HepG2 (cell line): ENCODE results near the gene ADRA2B. TPM values are rescaled to one million over a fixed set of nuclear protein-coding genes. Genes with fewer than 3 reads are reported as not detected.
A peak's percentile ranks its signal among the peaks of the same experiment; 100 is the strongest.

Experiments used
- ATAC-seq: fragments of 200-7000 bp; cut with Tn5 transposase; 3 replicates; pipeline ENCODE4 v1.9.1; 2020; ENCODE audit warnings: mild to moderate bottlenecking, moderate library complexity
- BruUV-seq: library from RNA; stranded (reverse); fragments of 400-500 nt; replicated peaks from 2 replicates; lab custom pipeline; 2021; lab: Mats Ljungman, UMichigan
- CTCF ChIA-PET: fragments of 300-600 bp; formaldehyde crosslinking; extraction: SDS; loops from one replicate; lab custom pipeline; 2021; ENCODE audit warnings: low total read pairs, inconsistent platforms, low intra/inter-chr PET ratio; lab: Yijun Ruan, JAX
- POLR2A ChIA-PET: fragments of 350-600 bp; sonication (Branson Sonifier 250); formaldehyde crosslinking; loops from one replicate; lab custom pipeline; 2020; ENCODE audit warnings: antibody characterized with exemption, inconsistent platforms; lab: Yijun Ruan, JAX
- DNase-seq: peaks from one replicate; pipeline ENCODE4 v3.0.0-alpha.2; 2015; ENCODE audit warnings: low spot score
- FAIRE-seq: peaks from 3 replicates; lab custom pipeline; 2011; peaks lifted over from hg19 to GRCh38; lab: Jason Lieb, UNC
- H2AFZ ChIP-seq: one replicate; pipeline ENCODE4 v1.6.1; 2011; ENCODE audit warnings: low read length, inconsistent platforms
- H3K27ac ChIP-seq: fragments of 300-600 bp; 3 replicates; pipeline ENCODE4 v1.8.0; 2011; ENCODE audit warnings: mixed run types, mild to moderate bottlenecking, mixed read lengths, low read length, inconsistent platforms; ENCODE audit not compliant: insufficient read depth; ENCODE audit errors: extremely low read length
- H3K27me3 ChIP-seq, 2 experiments: fragments of 200-600 bp in 1 of 2; 2 replicates in 1 of 2; 3 replicates in 1 of 2; pipeline versions ENCODE4 v1.6.0 to v1.8.0; 2011; ENCODE audit warnings: low read length in 2 of 2, mild to moderate bottlenecking in 2 of 2, moderate library complexity in 2 of 2, inconsistent platforms in 1 of 2; ENCODE audit not compliant: insufficient read depth in 2 of 2, control insufficient read depth in 1 of 2
- H3K36me3 ChIP-seq, 2 experiments: fragments of 200-600 bp in 1 of 2; replicated peaks in 1 of 2; 2 replicates in 1 of 2; 3 replicates in 1 of 2; pipeline versions ENCODE4 v1.5.1 to v1.8.0; 2011; ENCODE audit warnings: low read length in 2 of 2, inconsistent platforms in 1 of 2; ENCODE audit not compliant: insufficient read depth in 2 of 2, control insufficient read depth in 1 of 2
- H3K4me1 ChIP-seq: 2 replicates; pipeline ENCODE4 v1.5.1; 2012; ENCODE audit warnings: low read length, inconsistent platforms; ENCODE audit not compliant: insufficient read depth
- H3K4me2 ChIP-seq: 2 replicates; pipeline ENCODE4 v1.6.0; 2011; ENCODE audit warnings: low read depth, low read length, inconsistent platforms
- H3K4me3 ChIP-seq, 3 experiments: fragments of 200-600 bp in 1 of 3; sonication (generic), shearing (Covaris generic) in 1 of 3; replicated peaks in 1 of 3; 2 replicates each; pipeline ENCODE4 v1.5.1; 2011 to 2016; ENCODE audit warnings: low read length in 3 of 3, inconsistent platforms in 2 of 3, low read depth in 2 of 3, mild to moderate bottlenecking in 2 of 3, control low read depth in 1 of 3, mixed read lengths in 1 of 3; ENCODE audit not compliant: insufficient read depth in 1 of 3
- H3K79me2 ChIP-seq: one replicate; pipeline ENCODE4 v1.6.1; 2011; ENCODE audit warnings: low read length, inconsistent platforms; ENCODE audit not compliant: insufficient read depth
- H3K9ac ChIP-seq: 2 replicates; pipeline ENCODE4 v1.6.0; 2011; ENCODE audit warnings: mild to moderate bottlenecking, low read depth, low read length, inconsistent platforms; ENCODE audit not compliant: insufficient read depth
- H3K9me3 ChIP-seq: 2 replicates; pipeline ENCODE4 v1.5.1; 2012; ENCODE audit warnings: mild to moderate bottlenecking, low read length
- H4K20me1 ChIP-seq: 2 replicates; pipeline ENCODE4 v1.6.0; 2011; ENCODE audit warnings: inconsistent platforms, mild to moderate bottlenecking, low read length, moderate library complexity; ENCODE audit not compliant: insufficient read depth
- CTCF ChIP-seq: sonication (generic); formaldehyde crosslinking; IDR thresholded peaks from 2 replicates; pipeline ENCODE4 v1.5.0; 2020; ENCODE audit warnings: mild to moderate bottlenecking, missing genetic modification reagents, moderate library complexity
- E2F2 ChIP-seq: sonication (generic); formaldehyde crosslinking; IDR thresholded peaks from 2 replicates; pipeline ENCODE4 v1.4.0; 2020; ENCODE audit warnings: missing genetic modification reagents, borderline replicate concordance
- HDAC2 ChIP-seq: sonication (generic); formaldehyde crosslinking; IDR thresholded peaks from 2 replicates; pipeline ENCODE4 v1.4.0; 2020; ENCODE audit warnings: missing genetic modification reagents
- HOMEZ ChIP-seq: IDR thresholded peaks from 2 replicates; pipeline ENCODE4 v1.6.1; 2016; ENCODE audit warnings: low read depth
- MIXL1 ChIP-seq: IDR thresholded peaks from 2 replicates; pipeline ENCODE4 v1.6.1; 2016
- MLLT10 ChIP-seq: sonication (generic); formaldehyde crosslinking; IDR thresholded peaks from 2 replicates; pipeline ENCODE4 v1.4.0; 2020; ENCODE audit warnings: missing genetic modification reagents
- NCOA2 ChIP-seq: sonication (generic); formaldehyde crosslinking; IDR thresholded peaks from 2 replicates; pipeline ENCODE4 v1.8.0; 2022; ENCODE audit warnings: inconsistent platforms
- SCMH1 ChIP-seq: sonication (generic); formaldehyde crosslinking; IDR thresholded peaks from 2 replicates; pipeline ENCODE4 v1.9.0; 2021; ENCODE audit warnings: missing genetic modification reagents, mild to moderate bottlenecking, borderline replicate concordance
- SRF ChIP-seq: IDR thresholded peaks from 2 replicates; pipeline ENCODE4 v1.6.1; 2011; ENCODE audit warnings: mild to moderate bottlenecking, low read depth, low read length, moderate library complexity
- ZBTB21 ChIP-seq: sonication (generic); formaldehyde crosslinking; IDR thresholded peaks from 2 replicates; pipeline ENCODE4 v1.4.0; 2020; ENCODE audit warnings: missing genetic modification reagents
- ZFP1 ChIP-seq: IDR thresholded peaks from 2 replicates; pipeline ENCODE4 v1.6.1; 2016
- ZNF180 ChIP-seq: sonication (generic); formaldehyde crosslinking; IDR thresholded peaks from 2 replicates; pipeline ENCODE4 v1.4.0; 2020; ENCODE audit warnings: low read depth, missing genetic modification reagents, borderline replicate concordance
- ZNF841 ChIP-seq: sonication (generic); formaldehyde crosslinking; IDR thresholded peaks from 2 replicates; pipeline ENCODE4 v1.8.1; 2023; ENCODE audit warnings: missing genetic modification reagents, borderline replicate concordance
- WGBS: methylation state at CpG from one replicate; pipeline ENCODE4 v1.1.6; 2017; ENCODE audit warnings: low lambda C conversion rate; 5-methylcytosine and 5-hydroxymethylcytosine counted together
- in situ Hi-C: cut with HindIII; loops from 2 replicates; pipeline ENCODE4 v1.10.0; 2017; ENCODE audit warnings: low pct_unique_long_range_greater_than_20kb; ENCODE audit not compliant: extremely low pct_ligation_motif_present
- intact Hi-C: fragments of 100-400 bp; cut with micrococcal nuclease; formaldehyde crosslinking; loops from one replicate; pipeline ENCODE4 v1.10.0; 2022; ENCODE audit not compliant: unreplicated experiment
- polyA plus RNA-seq, 8 experiments: library from polyadenylated mRNA; depleted of rRNA in 3 of 8; stranded (reverse) in 7 of 8; unstranded in 1 of 8; fragments of >200 nt; fragmentation: Illumina TruSeq in 4 of 8; extraction: Trizol in 4 of 8; gene quantifications; 2 replicates each; pipeline versions ENCODE4 v1.2.1 to v1.2.3, GENCODE V29; 2011 to 2016; ENCODE audit warnings: low read depth in 4 of 8, missing spikeins in 1 of 8, mixed read lengths in 1 of 8; ENCODE audit not compliant: insufficient read depth in 1 of 8
- total RNA-seq, 5 experiments: library from RNA; depleted of rRNA; stranded (reverse); fragments of >200 nt; fragmentation: Illumina TruSeq; extraction: Trizol; gene quantifications; 2 replicates each; pipeline ENCODE4 v1.2.3, GENCODE V29; 2016; ENCODE audit warnings: low read depth in 1 of 5

Gene ADRA2B
- total and polyA plus RNA-seq, 2 of the 13 experiments (the other 11 are each of a cell fraction or from before 2014, with no cell fraction given), result not detected

GRCh38 chr2:96097951-96098823 is 18.2 kb downstream of the ADRA2B start:
- H3K9me3 ChIP-seq, result no peaks in the 10 kb centered on the region
- WGBS, result 12% methylated on average over 5 of the region's 7 CpGs
- no peaks in the 10 kb centered on the region for H4K20me1 ChIP-seq
- no peaks in the 10 kb centered on the region for H3K79me2 ChIP-seq
- ATAC-seq (peak; percentile 47), FAIRE-seq (no peak), DNase-seq (no peak)
- H3K27me3 ChIP-seq, result peaks cover under 1 to 24% of the 10 kb centered on the region in 2 experiments; a peak in 4 of 5 replicates
- no peak overlapping the region for H3K27ac ChIP-seq
- no peak overlapping the region for H2AFZ ChIP-seq
- H3K4me1 ChIP-seq, result no peaks in the 10 kb centered on the region
- no peak overlapping the region for H3K9ac ChIP-seq
- TF ChIP-seq MLLT10 (CRISPR knock-in tag), result no peak
- TF ChIP-seq CTCF, result 0 out of 2 replicates have a peak, but pooled peaks have one; percentile 19
- H3K36me3 ChIP-seq, result no peaks in the 10 kb centered on the region
- in situ Hi-C loops, result no loop called here
- intact Hi-C loops, result no loop called here
- H3K4me2 ChIP-seq, result no peak overlapping the region
- POLR2A ChIA-PET, result no interaction called here
- BruUV-seq, result no TSS peak
- CTCF ChIA-PET, result no interaction called here
- H3K4me3 ChIP-seq, result no peak overlapping the region

- in situ Hi-C loops (no loop called here), intact Hi-C loops (no loop called here)
- Histone ChIP-seq H3K4me1 (no peaks in the 10 kb centered on the region), H2AFZ (no peak overlapping the region), H3K79me2 (no peaks in the 10 kb centered on the region), H3K27ac (no peak overlapping the region), H3K4me2 (no peak overlapping the region), H3K36me3 (no peaks in the 10 kb centered on the region), H4K20me1 (no peaks in the 10 kb centered on the region), H3K9me3 (no peaks in the 10 kb centered on the region), H3K4me3 (no peak overlapping the region), H3K27me3 (peaks cover 0 to 22% of the 10 kb centered on the region in 2 experiments; a peak in 4 of 5 replicates), H3K9ac (no peak overlapping the region)
- peak; percentile 37 for FAIRE-seq
- no peak for DNase-seq
- CTCF ChIA-PET, result no interaction called here
- no peak for TF ChIP-seq ZFP1 (CRISPR knock-in tag)
- TF ChIP-seq HDAC2 (CRISPR knock-in tag), result no peak
- TF ChIP-seq SCMH1, result no peak
- no peak for TF ChIP-seq HOMEZ (CRISPR knock-in tag)
- TF ChIP-seq ZBTB21 (CRISPR knock-in tag), result no peak
- TF ChIP-seq MIXL1, result no peak
- no peak for TF ChIP-seq NCOA2
- no peak for TF ChIP-seq E2F2 (CRISPR knock-in tag)
- TF ChIP-seq ZNF180 (CRISPR knock-in tag), result no peak
- no peak for TF ChIP-seq SRF
- no peak for TF ChIP-seq ZNF841 (CRISPR knock-in tag)
- POLR2A ChIA-PET, result no interaction called here
- no TSS peak for BruUV-seq
- ATAC-seq, result no peak
- WGBS, result 28% methylated on average over 5 of the region's 5 CpGs
These were observed 18.9 kb downstream of the ADRA2B start for GRCh38 chr2:96097441-96097840.
